Measurements from ENCODE around the gene TAS1R3.
"Not testable (repeated sequence)": the region's sequence is repeated elsewhere in the genome, so short reads cannot be mapped to it uniquely, and the experiment has no call there.

The TAS1R3 gene

GRCh38 chr1:1306661-1307260 lies 24.3 kb upstream of the TAS1R3 start:
- intact Hi-C loops (cut with DNase I), result loop anchor here (5.0 kb wide), 1 partner anchor 34 kb away; the partner anchor contains the start of gene UBE2J2
- no peak for DNase-seq

- intact Hi-C loops (cut with DNase I), result loop anchor here (5.0 kb wide), 1 partner anchor 35 kb away; the partner anchor contains the start of gene UBE2J2
- peak in 1 of 10 donors; percentile 46 for DNase-seq
Measured at GRCh38 chr1:1307261-1307922, 23.7 kb upstream of the TAS1R3 start.

GRCh38 chr1:1307923-1308755 lies 22.9 kb upstream of the TAS1R3 start, which contains the start of the genes ACAP3 and PUSL1:
Gene ACAP3 (minus strand): TSS chr1:1307930. CDS start chr1:1307815, 115 bp downstream.
Gene PUSL1 (plus strand): TSS chr1:1308597. CDS start chr1:1308644, 47 bp downstream.
- DNase-seq, result peak; percentile 72 to 98 (median 86)

GRCh38 chr1:1308756-1309250 lies 22.3 kb upstream of the TAS1R3 start:
- intact Hi-C loops (cut with DNase I), result loop anchor here (1.0 to 5.0 kb wide), 3 partner anchors 16 to 40 kb away; partner anchors contain the start of genes CPTP, DVL1, INTS11 and UBE2J2
- no peak for DNase-seq

More at GRCh38 chr1:1307923-1308755, 22.9 kb upstream of the TAS1R3 start, which contains the start of the genes ACAP3 and PUSL1:
- intact Hi-C loops (cut with DNase I), result loop anchor here (1.0 to 5.0 kb wide), 3 partner anchors 17 to 41 kb away; partner anchors contain the start of genes CPTP, DVL1, INTS11 and UBE2J2

- intact Hi-C loops (cut with DNase I), result loop anchor here (2.0 to 5.0 kb wide), 2 partner anchors 15 to 37 kb away; partner anchors contain the start of genes CPTP, INTS11 and UBE2J2
- DNase-seq, result no peak
Measured at GRCh38 chr1:1309251-1310108, 21.6 kb upstream of the TAS1R3 start.

- intact Hi-C loops (cut with DNase I), result no loop called here
- no peak for DNase-seq
Measured at GRCh38 chr1:1310109-1310385, 21.0 kb upstream of the TAS1R3 start.

- intact Hi-C loops (cut with DNase I), result no loop called here
- DNase-seq, result no peak
Measured at GRCh38 chr1:1310476-1311053, 20.5 kb upstream of the TAS1R3 start.

- no peak for DNase-seq
- intact Hi-C loops (cut with DNase I), result no loop called here
Measured at GRCh38 chr1:1311107-1312104, 19.7 kb upstream of the TAS1R3 start.

GRCh38 chr1:1312450-1313314 lies 18.4 kb upstream of the TAS1R3 start:
- no peak for DNase-seq

GRCh38 chr1:1313500-1314236 lies 17.4 kb upstream of the TAS1R3 start:
- intact Hi-C loops (cut with DNase I), result no loop called here

More at GRCh38 chr1:1312450-1313314, 18.4 kb upstream of the TAS1R3 start:
- intact Hi-C loops (cut with DNase I), result no loop called here

GRCh38 chr1:1314237-1314586 lies 16.9 kb upstream of the TAS1R3 start:
- intact Hi-C loops (cut with DNase I), result no loop called here
- DNase-seq, result no peak

More at GRCh38 chr1:1313500-1314236, 17.4 kb upstream of the TAS1R3 start:
- no peak for DNase-seq

GRCh38 chr1:1314678-1315335 lies 16.3 kb upstream of the TAS1R3 start:
- no peak for DNase-seq
- intact Hi-C loops (cut with DNase I), result no loop called here

- intact Hi-C loops (cut with DNase I), result no loop called here
- no peak for DNase-seq
Measured at GRCh38 chr1:1315435-1315954, 15.6 kb upstream of the TAS1R3 start.

GRCh38 chr1:1316199-1316598 lies 14.9 kb upstream of the TAS1R3 start:
- intact Hi-C loops (cut with DNase I); DNase-seq: not testable (repeated sequence)

- intact Hi-C loops (cut with DNase I), result no loop called here
- DNase-seq, result no peak
Measured at GRCh38 chr1:1317420-1317819, 13.7 kb upstream of the TAS1R3 start.

Measured in posterior cingulate gyrus (tissue), 11 donors.